Gastrocnemius medialis (tissue), 4 donors: ENCODE results near the gene LRWD1.
"Not testable (repeated sequence)": the region's sequence is repeated elsewhere in the genome, so short reads cannot be mapped to it uniquely, and the experiment has no call there.

ENCODE experiments used
- CTCF ChIP-seq, 5 experiments: fragments of 450-650 bp in 3 of 5; fragments of 200-600 bp in 2 of 5; sonication (generic) in 2 of 5; IDR thresholded peaks in 4 of 5; conservative IDR thresholded peaks in 1 of 5; 1 replicate in 4 of 5; 2 replicates in 1 of 5; pipeline ENCODE4 v1.5.1; 2016 to 2019; ENCODE audit warnings: antibody characterized with exemption in 5 of 5, mild to moderate bottlenecking in 3 of 5, moderate library complexity in 3 of 5
- POLR2A ChIP-seq, 2 donors: fragments of 450-650 bp; IDR thresholded peaks; one replicate each; pipeline ENCODE4 v1.6.1; 2017; ENCODE audit warnings: antibody characterized with exemption in 2 of 2, mild to moderate bottlenecking in 2 of 2, moderate library complexity in 2 of 2

DNA sequence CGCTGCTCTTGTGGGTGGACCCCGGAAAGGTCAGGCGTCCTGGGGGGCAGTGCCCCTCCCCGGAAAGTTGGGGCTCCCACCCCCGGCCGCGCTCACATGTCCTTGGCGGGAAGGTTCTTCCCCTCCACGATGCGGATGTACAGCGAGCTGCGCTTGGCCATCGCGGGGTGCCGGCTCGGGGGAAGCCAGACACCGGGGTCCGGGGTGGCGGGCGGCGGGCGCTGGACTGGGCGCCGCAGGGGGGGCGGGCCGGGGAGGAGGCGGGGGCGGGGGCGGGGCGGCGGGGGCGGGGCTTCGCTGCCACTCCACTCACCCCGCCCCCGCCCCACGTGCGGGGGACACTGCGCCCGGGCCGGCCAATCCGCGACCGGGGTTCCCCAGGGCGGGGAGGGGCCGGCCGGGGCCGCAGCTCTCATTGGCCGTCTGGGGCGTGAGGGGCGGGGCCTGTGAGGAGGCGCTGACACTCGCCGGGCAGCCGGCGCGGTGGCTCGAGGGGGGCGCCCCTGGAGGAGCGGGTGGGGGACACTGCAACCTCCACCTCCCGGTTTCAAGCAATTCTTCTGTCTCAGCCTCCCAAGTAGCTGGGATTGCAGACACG, 52.9 kb downstream of the LRWD1 start, which contains the start of gene RASA4B:
- TF ChIP-seq CTCF (IDR thresholded peaks at IDR 0.05 in 4 of 5, conservative IDR thresholded peaks at IDR 0.05 in 1 of 5); POLR2A (IDR thresholded peaks at IDR 0.05): not testable (repeated sequence)
